SKM-1 (cell line): Measurements from ENCODE around the gene VPS29.
"Not testable (repeated sequence)": the region's sequence is repeated elsewhere in the genome, so short reads cannot be mapped to it uniquely, and the experiment has no call there.

ENCODE experiments used
- DNase-seq: peaks from one replicate; lab custom pipeline; 2025; ENCODE audit not compliant: unreplicated experiment; lab: John Stamatoyannopoulos, UW

Gene VPS29

GRCh38 chr12:110501752-110502738 lies at the start of gene VPS29, which contains the start of gene RAD9B:
TSS of gene VPS29 (minus strand) at chr12:110502111. CDS start at chr12:110502051, 60 bp downstream.
TSS of gene RAD9B (plus strand) at chr12:110502331. CDS start at chr12:110502338, 7 bp downstream.
- DNase-seq = peak; percentile 73

DNA sequence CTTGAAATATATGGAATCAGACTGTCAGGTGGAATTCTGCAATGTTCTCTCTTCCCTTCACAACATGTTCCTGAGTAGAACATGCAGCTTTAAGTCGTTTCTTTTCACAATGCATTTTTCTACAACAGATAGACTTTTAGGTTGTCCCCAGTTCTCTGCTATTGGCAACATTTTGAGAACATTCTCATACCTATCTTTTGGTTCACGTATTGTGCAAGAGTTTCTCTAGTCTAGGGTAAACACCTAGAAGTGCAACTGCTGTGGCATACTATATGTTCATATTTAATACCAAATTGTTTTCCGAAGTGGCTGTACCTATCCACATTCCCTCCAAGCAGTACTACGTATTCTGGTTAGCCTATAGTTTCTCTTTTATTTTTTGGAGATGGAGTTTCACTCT lies 49.1 kb upstream of the VPS29 start:
- DNase-seq = no peak

GRCh38 chr12:110549716-110550115 lies 47.8 kb upstream of the VPS29 start:
- DNase-seq = no peak

DNA sequence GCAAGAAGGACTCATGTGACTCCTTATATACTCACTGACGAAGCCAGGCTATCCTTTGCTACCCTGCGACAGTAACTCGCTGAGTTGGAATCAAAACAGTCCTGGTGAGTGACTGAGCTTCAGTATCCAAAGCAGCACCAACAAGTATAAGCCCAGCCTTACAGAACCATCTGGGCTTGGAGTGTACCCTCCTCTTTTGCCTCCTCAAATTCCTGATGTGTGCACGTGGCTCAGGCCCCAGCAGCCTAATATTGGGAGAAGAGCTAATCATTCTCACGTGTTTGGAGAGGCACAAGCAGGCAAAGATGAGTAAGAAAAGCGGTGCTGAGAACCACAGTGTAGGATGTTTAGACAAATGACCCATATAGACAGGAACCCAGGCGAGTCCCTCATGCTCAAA lies 46.8 kb upstream of the VPS29 start:
- no peak for DNase-seq

DNA sequence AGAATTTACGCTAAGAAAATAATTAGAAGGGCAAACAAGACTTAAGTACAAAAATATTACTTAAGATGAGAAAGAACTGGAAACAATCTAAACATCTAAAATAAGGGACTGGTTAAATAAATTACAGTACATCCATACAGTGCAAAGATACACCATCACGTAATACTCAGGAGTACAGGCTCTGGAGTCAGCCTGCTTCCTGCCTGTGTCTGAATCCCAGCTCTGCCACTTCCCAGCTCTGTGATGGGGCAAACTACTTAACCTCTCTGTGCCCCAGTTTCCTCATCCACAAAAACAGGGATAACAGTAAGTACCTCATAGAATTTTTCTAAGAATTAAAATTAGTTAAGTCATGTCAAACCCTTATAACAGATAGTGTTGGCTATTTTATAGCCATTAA lies 45.2 kb upstream of the VPS29 start:
- no peak for DNase-seq

- DNase-seq = no peak
These were observed 44.4 kb upstream of the VPS29 start for GRCh38 chr12:110546339-110546738.

- no peak for DNase-seq
These were observed 43.9 kb upstream of the VPS29 start for GRCh38 chr12:110545812-110546211.

DNA sequence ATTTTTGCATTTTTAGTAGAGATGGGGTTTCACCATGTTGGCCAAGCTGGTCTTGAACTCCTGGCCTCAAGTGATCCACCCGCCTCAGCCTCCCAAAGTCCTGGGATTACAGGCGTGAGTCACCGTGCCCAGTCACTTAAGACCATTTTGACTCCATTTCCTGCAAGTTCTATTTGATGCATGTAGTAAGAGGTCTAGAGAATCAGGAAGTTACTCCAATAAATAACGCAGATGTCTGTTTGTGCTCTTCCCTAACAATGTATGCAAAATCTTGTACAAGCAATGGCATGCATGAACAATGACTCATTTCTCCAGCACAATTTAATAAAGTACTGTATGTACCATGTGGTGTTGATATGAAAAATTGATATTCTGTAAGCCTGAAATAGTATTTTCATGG lies 43.3 kb upstream of the VPS29 start:
- DNase-seq = not testable (repeated sequence)

GRCh38 chr12:110543965-110544364 lies 42.1 kb upstream of the VPS29 start:
- DNase-seq = no peak

DNA sequence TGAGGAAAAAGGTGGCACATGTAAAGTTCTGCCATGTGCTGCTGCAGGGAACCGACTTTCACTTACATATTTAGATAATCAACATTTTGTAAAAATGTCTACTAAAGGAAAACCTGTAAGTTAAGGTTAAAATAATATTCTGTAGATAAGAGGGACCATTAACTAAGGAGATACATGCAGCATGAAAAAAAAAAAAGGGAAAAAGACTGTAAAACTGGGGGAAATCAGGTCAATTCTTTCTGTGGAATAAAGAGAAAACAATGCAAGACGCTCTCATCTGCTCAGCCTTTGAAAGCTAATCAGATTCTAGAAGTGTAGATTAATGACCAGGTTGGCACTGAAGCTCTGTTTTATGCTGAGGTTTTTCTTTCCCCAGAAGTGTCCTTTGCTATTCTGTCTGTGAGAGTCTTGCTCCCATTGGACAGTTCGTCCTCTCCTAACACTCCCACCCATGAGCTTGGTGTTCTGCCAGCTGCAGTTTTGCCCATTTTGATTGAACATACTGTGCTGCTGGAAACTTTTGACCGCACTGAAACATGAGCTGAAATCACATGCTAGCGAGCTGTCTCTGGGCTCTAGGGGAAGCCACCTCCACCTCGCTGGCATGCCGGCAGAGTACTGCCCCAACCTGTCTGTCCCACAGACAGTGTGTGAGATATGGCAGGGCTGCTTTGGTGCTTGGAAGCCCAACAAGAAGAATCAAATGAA lies 41.5 kb upstream of the VPS29 start:
- DNase-seq = no peak

- DNase-seq = no peak
These were observed 38.1 kb upstream of the VPS29 start for GRCh38 chr12:110540048-110540447.

DNA sequence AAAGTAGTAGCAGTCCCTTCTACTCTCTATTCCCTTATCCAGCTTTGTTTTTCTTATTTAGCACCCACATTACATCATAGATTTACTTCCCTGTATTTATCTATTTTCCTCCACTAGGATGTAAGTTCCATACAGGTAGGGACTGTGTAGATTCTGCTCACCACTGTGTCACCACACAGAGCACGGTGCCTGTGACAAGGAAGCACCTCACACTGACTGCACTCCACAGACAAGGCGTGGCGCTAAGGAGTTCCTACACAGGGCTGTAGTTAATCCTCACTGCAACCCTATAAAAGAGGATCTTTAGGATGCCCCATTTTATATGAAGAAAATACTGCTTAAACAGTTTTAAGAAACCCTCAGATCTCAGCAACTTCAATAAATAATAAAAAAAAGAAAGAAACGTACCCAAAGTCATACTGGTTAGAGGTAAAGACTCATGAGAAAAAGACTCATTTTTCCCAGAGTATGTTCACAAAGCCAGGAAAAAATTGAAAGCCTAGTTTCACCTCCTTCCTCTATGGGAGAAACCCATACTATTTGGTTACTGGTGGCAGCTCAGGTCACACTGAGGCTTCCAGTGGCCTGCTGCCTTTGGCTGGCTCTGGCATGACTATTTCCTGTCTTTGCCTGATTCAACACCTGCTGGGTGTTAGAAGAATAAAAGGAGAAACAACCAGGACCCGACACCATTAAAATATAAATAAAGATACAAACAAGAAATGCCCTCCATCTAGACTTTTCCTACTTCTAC lies 37.1 kb upstream of the VPS29 start:
- no peak for DNase-seq

GRCh38 chr12:110537605-110538409 lies 35.9 kb upstream of the VPS29 start:
- no peak for DNase-seq

GRCh38 chr12:110536834-110537604 lies 35.1 kb upstream of the VPS29 start:
- no peak for DNase-seq

- no peak for DNase-seq
These were observed 32.9 kb upstream of the VPS29 start for GRCh38 chr12:110534811-110535210.

DNA sequence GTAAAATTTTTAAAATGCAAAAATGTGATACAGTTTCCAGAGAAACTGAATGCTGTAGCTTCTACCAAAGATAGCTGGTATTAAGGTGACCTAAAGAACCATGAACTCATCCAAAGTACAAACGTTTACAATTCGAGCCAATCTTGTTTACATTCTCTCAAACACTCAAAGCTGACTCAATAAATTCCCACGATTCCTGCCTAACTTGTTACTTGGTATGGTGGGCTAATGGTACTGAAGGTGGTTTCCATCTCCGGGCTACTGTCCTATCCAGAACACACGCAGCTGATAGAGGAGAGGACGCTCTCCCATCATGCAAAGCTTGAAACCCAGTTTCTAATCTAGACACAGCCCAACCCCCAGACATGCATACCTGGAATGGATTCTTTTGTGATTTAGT lies 31.7 kb upstream of the VPS29 start:
- DNase-seq = no peak

DNA sequence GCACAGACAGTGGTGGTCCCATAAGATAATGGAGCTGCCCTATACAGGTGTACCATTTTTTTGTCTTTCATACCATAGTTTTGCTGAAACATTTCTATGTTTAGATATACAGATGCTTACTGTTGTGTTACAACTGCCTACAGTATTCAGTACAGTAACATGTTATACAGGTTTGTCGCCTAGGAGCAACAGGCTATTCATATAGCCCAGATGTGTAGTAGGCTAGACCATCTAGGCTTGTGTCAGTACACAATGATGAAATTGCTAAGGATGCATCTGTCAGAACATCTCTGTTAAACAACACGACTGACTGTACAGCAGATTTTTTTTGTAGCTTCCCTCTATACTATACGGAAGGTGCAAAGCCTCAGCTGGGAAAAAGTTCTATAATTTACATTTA lies 30.7 kb upstream of the VPS29 start:
- no peak for DNase-seq

DNA sequence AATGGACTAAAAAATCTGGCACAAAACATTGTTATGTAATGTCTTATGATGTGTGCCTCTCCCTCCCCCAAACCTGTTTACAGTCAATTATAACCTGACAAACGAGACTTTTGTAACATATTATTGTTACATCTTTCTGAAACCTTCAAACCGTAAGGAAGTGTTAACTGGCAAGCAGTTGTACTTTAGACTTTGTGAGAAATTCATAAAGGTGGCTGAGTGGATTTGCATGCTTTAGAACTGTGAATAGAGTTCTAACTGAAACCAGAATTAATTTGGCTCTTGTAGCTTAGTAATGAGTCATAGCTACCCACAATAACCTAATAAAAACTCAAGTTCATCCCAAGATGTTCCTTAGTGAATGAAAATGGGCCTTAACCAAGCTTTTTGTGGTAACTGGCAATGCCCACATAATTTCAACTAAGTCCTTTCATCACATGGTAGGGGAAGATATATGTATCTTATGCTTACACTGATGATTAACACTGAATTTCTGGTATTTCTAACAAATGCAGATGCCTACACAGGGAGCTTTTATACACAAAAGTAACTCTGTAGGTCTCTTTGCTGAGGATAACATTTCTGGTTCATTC lies 29.9 kb upstream of the VPS29 start:
- DNase-seq = no peak

GRCh38 chr12:110530511-110530910 lies 28.6 kb upstream of the VPS29 start:
- DNase-seq = no peak
